HG03558 (cell line): Measurements from ENCODE around the gene PBX1.

Source experiments
- ATAC-seq: cut with Tn5 transposase; IDR thresholded peaks from one replicate; pipeline ENCODE4 v1.9.1; 2021; ENCODE audit warnings: moderate number of reproducible peaks; ENCODE audit not compliant: unreplicated experiment; ENCODE audit errors: extremely low read depth

The PBX1 gene

DNA sequence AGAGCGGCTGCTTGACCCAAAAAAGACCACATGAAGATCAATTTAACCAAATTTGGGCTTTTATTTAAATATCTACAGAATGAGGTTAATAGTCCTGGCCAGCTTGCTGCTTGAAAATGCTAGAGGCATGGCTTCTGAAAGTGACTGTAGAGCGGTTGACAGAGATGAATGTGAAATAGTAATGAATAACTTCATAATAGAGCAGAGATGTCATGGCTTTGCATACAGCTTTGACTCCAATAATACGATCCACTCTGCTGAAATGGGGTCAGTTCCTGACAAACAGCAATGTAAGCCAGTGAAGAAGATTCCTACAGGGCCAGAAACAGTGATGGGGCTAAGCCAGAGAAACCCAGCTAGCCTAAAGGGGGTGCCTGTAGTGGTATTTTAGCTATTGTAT, 183.8 kb downstream of the PBX1 start:
- ATAC-seq = no peak

DNA sequence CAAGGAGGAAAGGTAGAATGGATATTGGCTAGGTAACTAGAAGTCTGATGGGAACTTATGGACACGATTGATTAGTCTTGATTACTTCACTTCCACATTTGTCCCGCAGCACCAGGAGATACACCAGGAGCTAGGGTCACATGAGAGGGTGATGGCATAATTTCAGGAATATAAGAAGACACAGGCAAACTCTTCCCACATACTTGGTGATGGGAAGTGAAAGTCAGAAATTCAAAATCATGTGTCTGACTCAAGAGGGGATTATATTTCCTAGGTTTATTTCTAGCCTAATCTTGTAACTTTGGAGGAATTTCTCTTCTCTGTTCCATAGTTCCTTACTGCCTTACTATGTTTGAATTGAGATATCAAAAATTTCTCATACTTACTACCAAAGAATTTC, 185.0 kb downstream of the PBX1 start:
- ATAC-seq = no peak

DNA sequence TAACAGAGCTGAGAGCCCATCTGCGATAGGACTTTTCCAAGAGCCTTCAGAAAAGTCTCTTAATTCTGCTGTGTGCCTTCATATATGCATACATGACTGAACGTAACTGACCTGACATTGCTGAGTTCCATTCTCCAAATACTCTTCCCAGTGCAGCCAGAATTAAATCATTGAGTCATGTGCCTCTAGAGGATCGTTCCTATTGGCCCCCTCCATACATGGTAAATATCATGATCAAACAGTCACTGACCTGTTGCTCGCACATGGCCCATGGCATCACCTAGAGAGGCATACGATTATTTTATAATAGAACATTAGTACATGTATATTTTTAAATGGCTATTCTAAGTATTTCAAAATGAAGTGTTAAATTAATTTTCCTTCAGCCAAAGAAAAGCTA, 186.8 kb downstream of the PBX1 start:
- no peak for ATAC-seq

GRCh38 chr1:164746632-164747031, 187.6 kb downstream of the PBX1 start:
- ATAC-seq = no peak

DNA sequence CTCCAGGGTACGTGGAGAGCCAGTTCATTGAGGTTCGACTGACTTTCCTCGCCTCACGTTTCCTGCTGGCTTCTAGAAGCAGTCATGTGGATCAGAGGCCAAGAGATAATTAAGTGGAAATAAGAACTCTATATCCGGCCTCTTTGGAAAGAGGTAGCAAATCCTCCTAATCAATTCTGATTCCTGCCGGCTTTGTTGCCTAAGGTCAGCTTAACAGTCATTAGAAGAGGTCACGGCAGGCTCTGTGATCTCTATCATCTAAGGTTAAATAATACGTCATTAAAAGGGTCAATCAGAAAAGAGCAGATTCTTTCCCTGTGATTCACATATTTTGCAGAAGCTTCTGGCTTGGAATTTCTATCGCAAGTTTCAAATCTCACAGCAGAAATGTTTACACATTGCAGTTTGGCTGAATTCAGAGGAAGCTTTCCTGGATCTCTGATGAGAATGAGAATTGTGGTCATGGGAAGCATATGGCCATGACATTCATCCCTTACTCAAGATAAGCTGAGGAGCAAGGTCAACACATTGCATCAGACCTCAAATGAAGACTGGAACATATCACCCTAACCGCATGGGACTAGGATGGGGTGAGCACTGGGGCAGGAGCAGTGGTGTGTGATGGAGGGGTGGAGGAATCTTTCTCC, 189.4 kb downstream of the PBX1 start:
- no peak for ATAC-seq

DNA sequence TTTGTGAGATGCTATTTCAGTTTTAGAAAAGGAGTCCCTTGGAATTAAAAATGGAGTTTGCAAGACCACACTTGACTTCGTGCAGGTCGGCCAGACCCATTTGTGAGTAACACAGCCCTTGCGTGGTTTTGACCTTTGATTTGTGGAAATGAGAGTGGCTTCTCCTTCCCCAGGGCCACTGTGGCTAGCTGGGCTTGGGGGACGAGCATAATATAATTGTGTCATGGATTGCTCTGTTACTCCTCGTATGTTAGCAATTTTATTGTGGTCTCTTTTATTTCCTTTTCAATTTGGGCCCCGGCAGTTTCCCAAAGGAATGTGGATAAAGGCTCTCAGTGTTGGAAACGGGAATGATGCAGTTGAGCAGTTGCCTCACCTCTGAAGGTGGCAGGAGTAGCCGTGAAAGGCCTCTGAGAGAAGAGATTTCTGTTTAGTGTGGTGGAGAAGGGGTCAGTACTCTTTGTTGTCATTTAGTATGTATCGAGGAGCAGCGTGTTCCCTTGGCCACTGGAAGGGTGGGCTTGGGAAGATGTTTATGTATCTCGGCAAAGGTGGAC, 194.6 kb downstream of the PBX1 start:
- no peak for ATAC-seq

DNA sequence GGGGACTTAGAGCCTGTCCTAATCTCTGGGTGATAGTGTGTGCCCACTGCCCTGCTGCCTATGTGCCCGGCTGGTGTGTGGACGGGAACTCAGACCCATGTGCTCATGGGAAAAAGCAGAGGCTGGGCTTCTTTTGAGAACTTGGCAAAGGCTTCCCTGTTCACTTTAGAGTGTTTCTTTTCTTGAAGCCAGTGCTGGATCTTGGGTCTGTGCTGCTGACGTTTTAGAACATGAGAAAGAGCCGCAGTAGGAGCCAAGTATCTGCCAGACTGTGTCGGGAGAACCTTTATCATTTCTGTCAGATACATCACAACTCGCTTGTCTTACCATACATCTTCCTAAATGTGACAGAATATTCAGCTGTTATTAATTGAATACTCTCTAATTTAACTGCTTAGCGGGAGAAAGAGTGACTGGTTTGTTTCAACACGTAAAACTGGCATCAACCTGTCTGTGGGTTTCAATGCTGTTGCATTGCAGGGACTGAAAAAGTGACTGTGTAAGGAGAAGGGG, 195.2 kb downstream of the PBX1 start:
- ATAC-seq = no peak

- no peak for ATAC-seq
These were observed 196.7 kb downstream of the PBX1 start for GRCh38 chr1:164755690-164756089.

DNA sequence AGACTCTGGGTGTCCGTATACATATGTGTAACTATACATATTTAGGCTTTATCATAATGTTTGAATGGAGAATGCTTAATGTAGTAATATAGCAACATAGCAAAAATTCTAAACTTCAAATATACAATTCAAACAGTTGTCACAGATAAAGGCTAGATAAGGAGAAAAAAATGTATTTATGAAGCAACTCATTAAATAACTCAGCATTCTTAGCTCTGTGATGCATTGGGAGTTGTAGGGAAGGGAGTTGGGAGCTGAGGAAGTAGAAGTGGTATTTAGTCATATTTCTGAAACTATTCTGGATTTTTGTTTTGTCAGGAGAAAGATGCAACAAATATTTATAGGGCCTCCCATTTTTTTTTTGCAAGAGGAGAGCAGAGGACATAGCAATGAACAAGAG, 197.8 kb downstream of the PBX1 start:
- ATAC-seq = no peak

DNA sequence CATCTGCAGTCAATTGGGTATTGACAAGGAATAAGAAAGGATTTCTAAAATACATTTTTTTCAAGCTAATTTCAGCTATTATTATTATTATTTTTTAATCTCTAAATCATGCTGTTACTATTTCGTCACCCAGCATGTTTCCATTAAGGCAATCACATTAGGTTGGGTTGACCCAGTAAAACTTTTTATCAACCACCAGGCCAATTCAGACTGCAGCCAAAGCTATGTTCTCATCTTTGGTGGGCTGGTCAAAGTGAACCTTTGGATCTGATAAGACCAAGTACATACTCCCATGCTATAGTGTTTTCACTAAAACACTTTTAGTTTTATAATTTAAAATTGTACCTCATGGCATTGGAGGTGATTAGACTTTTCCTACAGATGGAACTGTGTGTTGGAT, 198.6 kb downstream of the PBX1 start:
- no peak for ATAC-seq

DNA sequence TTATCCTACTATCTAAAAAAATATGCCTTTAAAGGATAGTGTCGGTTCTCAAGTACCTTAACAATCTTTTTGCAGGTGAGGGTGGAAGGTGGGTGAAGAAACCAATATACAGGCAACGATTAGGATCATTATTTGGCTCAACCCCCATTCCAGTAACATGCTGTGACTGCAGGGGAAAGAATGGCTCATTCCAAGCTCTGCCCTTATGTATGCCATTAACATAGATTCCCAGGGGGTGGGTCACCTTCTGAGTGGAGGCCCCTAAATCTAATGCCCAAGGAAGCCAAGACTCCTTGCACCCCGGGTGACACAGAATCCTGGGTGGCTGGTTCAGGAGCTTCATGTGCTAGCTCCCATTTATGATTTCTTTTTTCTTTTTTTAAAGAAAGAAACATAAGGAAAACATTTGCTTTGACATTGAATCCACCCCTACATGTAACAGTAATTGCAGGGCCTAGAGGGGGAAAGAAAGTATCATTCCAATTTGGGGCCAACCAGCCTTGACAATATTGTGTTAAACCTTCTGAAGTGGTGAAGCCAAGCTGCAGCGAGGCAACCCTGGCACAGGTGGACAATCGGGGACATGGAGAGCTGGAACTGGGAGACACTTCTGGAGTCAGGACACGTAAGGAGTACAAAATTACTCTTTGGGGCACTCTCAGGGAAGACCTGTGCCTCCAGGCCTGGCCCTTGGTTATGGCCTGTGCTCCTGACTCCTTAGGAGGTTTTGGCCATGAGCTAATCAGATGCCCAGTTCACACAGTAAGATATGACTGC, 200.3 kb downstream of the PBX1 start:
- no peak for ATAC-seq

DNA sequence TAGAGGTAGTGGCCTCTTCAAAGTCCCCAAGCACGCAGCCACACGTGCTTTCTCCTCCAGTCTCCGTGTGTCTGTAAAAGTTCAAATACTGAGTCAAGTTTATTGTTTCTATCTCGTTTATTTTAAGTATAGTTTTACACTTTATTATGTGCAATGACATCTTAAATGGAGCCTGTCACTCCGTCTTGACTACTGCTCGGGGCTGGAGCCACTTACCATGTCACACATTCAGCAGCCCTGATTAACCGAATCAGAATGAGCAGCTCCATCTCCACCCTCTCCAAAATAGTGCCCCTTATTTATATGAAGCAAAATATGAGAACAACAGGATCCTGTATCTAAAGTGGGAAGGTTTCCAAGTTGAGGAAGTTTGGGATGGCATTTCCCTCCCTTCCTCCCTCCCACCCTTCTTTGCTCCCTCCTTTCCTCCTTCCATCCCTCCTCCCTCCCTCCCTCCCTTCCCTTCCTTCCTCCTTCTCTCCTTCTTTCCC, 201.0 kb downstream of the PBX1 start:
- ATAC-seq = no peak

GRCh38 chr1:164760569-164760968, 201.6 kb downstream of the PBX1 start:
- ATAC-seq = no peak

- no peak for ATAC-seq
These were observed 202.0 kb downstream of the PBX1 start for GRCh38 chr1:164761009-164761408.

GRCh38 chr1:164763098-164763497, 204.1 kb downstream of the PBX1 start:
- no peak for ATAC-seq

DNA sequence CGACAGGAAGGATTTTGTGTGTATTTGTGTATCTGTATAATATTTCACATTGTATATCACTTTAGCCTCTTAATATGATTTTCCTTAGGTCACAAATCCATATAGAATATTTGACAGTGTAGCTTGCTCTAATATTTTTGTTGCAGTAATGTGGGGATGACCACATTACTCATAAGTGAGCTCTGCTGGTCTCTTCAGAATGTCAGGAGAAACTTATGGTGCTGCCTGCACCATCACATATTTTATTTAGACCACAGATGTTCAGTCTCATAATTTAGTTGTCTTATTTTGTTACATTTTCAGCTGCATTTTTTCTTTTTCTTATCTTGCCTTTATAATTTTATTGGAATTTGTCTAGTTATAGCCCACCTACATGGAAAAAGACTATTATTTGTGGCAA, 205.3 kb downstream of the PBX1 start:
- ATAC-seq = no peak

DNA sequence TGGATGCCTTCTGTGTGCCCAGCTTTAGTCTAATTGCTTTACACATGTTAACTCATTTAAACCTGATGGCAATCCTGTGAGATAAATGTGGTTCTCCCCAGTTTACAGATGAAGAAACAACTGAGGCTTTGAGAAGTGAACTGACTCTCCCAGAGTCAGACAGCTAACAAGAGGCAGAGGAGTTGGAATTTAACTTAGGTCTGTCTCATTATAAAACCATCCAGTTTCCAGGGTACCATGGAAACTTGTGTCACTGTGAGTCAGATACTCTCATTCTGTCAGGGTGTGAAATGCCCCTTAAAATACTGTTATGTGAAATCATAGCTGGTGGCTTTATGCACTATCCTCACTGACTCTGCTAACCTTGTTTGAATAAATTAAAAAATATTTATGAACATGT, 206.6 kb downstream of the PBX1 start:
- ATAC-seq = no peak

GRCh38 chr1:164765992-164766720, 207.2 kb downstream of the PBX1 start:
- no peak for ATAC-seq

GRCh38 chr1:164767752-164768402, 208.9 kb downstream of the PBX1 start:
- no peak for ATAC-seq

GRCh38 chr1:164768619-164769018, 209.6 kb downstream of the PBX1 start:
- ATAC-seq = no peak
